ENCODE results near the gene GPATCH1. TPM values are rescaled to one million over a fixed set of nuclear protein-coding genes. Genes with fewer than 3 reads are reported as not detected.

The GPATCH1 gene
- total and polyA plus RNA-seq, 2 of the 13 experiments (the other 11 are each of a cell fraction or from before 2014, with no cell fraction given) = 6.8 to 6.9 TPM

- no peak for TF ChIP-seq ZFAT (CRISPR knock-in tag; conservative IDR thresholded peaks at IDR 0.05)
- TF ChIP-seq ZNF143 (CRISPR knock-in tag; IDR thresholded peaks at IDR 0.05) = no peak
- TF ChIP-seq PTBP1 (IDR thresholded peaks at IDR 0.05; ENCODE audit: low read depth, low read length, poor library complexity, severe bottlenecking) = no peak
- TF ChIP-seq, protein P1, sequence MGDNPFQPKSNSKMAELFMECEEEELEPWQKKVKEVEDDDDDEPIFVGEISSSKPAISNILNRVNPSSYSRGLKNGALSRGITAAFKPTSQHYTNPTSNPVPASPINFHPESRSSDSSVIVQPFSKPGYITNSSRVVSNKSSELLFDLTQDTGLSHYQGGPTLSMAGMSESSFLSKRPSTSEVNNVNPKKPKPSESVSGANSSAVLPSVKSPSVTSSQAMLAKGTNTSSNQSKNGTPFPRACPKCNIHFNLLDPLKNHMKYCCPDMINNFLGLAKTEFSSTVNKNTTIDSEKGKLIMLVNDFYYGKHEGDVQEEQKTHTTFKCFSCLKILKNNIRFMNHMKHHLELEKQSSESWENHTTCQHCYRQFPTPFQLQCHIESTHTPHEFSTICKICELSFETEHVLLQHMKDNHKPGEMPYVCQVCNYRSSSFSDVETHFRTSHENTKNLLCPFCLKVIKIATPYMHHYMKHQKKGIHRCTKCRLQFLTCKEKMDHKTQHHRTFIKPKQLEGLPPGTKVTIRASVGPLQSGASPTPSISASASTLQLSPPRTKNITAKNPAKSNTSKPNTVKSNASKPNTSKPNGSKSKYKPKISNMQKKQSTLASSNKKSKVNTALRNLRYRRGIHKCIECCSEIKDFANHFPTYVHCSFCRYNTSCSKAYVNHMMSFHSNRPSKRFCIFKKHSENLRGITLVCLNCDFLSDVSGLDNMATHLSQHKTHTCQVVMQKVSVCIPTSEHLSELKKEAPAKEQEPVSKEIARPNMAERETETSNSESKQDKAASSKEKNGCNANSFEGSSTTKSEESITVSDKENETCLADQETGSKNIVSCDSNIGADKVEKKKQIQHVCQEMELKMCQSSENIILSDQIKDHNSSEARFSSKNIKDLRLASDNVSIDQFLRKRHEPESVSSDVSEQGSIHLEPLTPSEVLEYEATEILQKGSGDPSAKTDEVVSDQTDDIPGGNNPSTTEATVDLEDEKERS (CRISPR knock-in tag; IDR thresholded peaks at IDR 0.05) = peak; percentile 77; the same call in 1 of the 2 replicates
- peak; percentile 66; the same call in 1 of the 2 replicates for TF ChIP-seq JUN (CRISPR knock-in tag; IDR thresholded peaks at IDR 0.05)
- TF ChIP-seq ZNF337 (CRISPR knock-in tag; IDR thresholded peaks at IDR 0.05; ENCODE audit: borderline replicate concordance, low read depth) = no peak; the same call in 1 of the 2 replicates
- TF ChIP-seq ZFP36L2 (CRISPR knock-in tag; IDR thresholded peaks at IDR 0.05) = no peak
- no peak for TF ChIP-seq SP1 (IDR thresholded peaks at IDR 0.05)
- peak; percentile 98 for TF ChIP-seq SP1 (CRISPR knock-in tag; IDR thresholded peaks at IDR 0.05)
- TF ChIP-seq ZNF496 (CRISPR knock-in tag; IDR thresholded peaks at IDR 0.05; ENCODE audit: insufficient replicate concordance) = no peak
- no peak for TF ChIP-seq ATM (IDR thresholded peaks at IDR 0.05; ENCODE audit: borderline replicate concordance)
- TF ChIP-seq FOXP4 (CRISPR knock-in tag; IDR thresholded peaks at IDR 0.05) = no peak
- peak; percentile 73; the same call in 1 of the 2 replicates for TF ChIP-seq ZNF776 (CRISPR knock-in tag; IDR thresholded peaks at IDR 0.05)
- peak; percentile 98 for TF ChIP-seq HDAC1 (CRISPR knock-in tag; IDR thresholded peaks at IDR 0.05)
- peak; percentile 34; the same call in 1 of the 2 replicates for TF ChIP-seq HIVEP1 (CRISPR knock-in tag; IDR thresholded peaks at IDR 0.05)
- TF ChIP-seq SMARCC2 (IDR thresholded peaks at IDR 0.05) = no peak
- 0 out of 2 replicates have a peak, but pooled peaks have one; percentile 39 for TF ChIP-seq HMG20B (CRISPR knock-in tag; conservative IDR thresholded peaks at IDR 0.05)
- TF ChIP-seq ZNF263 (CRISPR knock-in tag; IDR thresholded peaks at IDR 0.05) = peak; percentile 62; the same call in 1 of the 2 replicates
- TF ChIP-seq ATF7 (IDR thresholded peaks at IDR 0.05) = no peak
- peak; percentile 52; the same call in 1 of the 2 replicates for TF ChIP-seq ATF7 (CRISPR knock-in tag; IDR thresholded peaks at IDR 0.05)
- no peak for TF ChIP-seq ZSCAN31 (CRISPR knock-in tag; IDR thresholded peaks at IDR 0.05; ENCODE audit: low read depth)
- no peak for TF ChIP-seq ZIK1 (CRISPR knock-in tag; IDR thresholded peaks at IDR 0.05; ENCODE audit: borderline replicate concordance, low read depth)
- no peak for TF ChIP-seq ZKSCAN5 (CRISPR knock-in tag; IDR thresholded peaks at IDR 0.05)
- TF ChIP-seq BRD4 (CRISPR knock-in tag; IDR thresholded peaks at IDR 0.05) = peak; percentile 41; the same call in 1 of the 2 replicates
- 0 out of 2 replicates have a peak, but pooled peaks have one; percentile 34 for TF ChIP-seq ZBTB7B (CRISPR knock-in tag; IDR thresholded peaks at IDR 0.05)
- no peak for TF ChIP-seq ZC3H4 (CRISPR knock-in tag; IDR thresholded peaks at IDR 0.05; ENCODE audit: borderline replicate concordance)
- peak; percentile 84 for TF ChIP-seq ISL2 (CRISPR knock-in tag; IDR thresholded peaks at IDR 0.05)
- TF ChIP-seq STAG1 (CRISPR knock-in tag; IDR thresholded peaks at IDR 0.05) = no peak; the same call in 1 of the 2 replicates
Observed at GRCh38 chr19:33080761-33081681, at the start of gene GPATCH1 (continued).
